ENCODE results near the gene CLPTM1. TPM values are rescaled to one million over a fixed set of nuclear protein-coding genes. Genes with fewer than 3 reads are reported as not detected.
"Not testable (repeated sequence)": the region's sequence is repeated elsewhere in the genome, so short reads cannot be mapped to it uniquely, and the experiment has no call there.

Gene CLPTM1
- total and polyA plus RNA-seq, 2 donors (not counting 3 experiments of a cell fraction or from before 2014, with no cell fraction given): 108 to 176 TPM

GRCh38 chr19:44914433-44915206 is 40.6 kb upstream of the CLPTM1 start, which contains the start of gene APOC1:
APOC1 (plus strand) TSS chr19:44914608; CDS start chr19:44914892, 284 bp downstream.
- Histone ChIP-seq H3K4me3 (replicated peaks in 1 of 3; ENCODE audit: insufficient read depth in 1 of 3, low read depth in 1 of 3, low read length in 3 of 3) (peak within 1 kb of the TSS; percentile 13 to 47 (median 36)), H2AFZ (ENCODE audit: low read depth, low read length) (peak within 1 kb of the TSS; percentile 81), H3K4me2 (ENCODE audit: insufficient read depth, low read length) (peak within 1 kb of the TSS; percentile 50), H3K27ac (ENCODE audit: insufficient read depth, low read depth, low read length) (peak within 1 kb of the TSS; percentile 66), H3K9ac (replicated peaks; ENCODE audit: extremely low read depth, insufficient read depth, low read length) (peak within 1 kb of the TSS; percentile 85)
- FAIRE-seq (peak; percentile 97), DNase-seq (ENCODE audit: low read depth, low spot score) (peak; percentile 93)
- ChIA-PET POLR2A (interaction anchor here (0.7 to 1.0 kb wide), 2 partner anchors 24 to 31 kb away, joined by 3 to 6 read pairs; no protein-coding TSS in a partner anchor), CTCF (interaction anchor here (0.8 to 1.5 kb wide), 4 partner anchors 9 to 38 kb away, joined by 3 to 11 read pairs (median 4); partner anchors contain the start of gene APOE)
- H3K4me1 ChIP-seq (ENCODE audit: control insufficient read depth, extremely low read depth, insufficient read depth, low read length); BruUV-seq (replicated peaks); H3K9me3 ChIP-seq (replicated peaks; ENCODE audit: control insufficient read depth, insufficient read depth, low read length); H4K20me1 ChIP-seq (replicated peaks; ENCODE audit: control insufficient read depth, extremely low read depth, insufficient read depth, low read length); H3K9me1 ChIP-seq (replicated peaks; ENCODE audit: control insufficient read depth, extremely low read depth, insufficient read depth, low read length); H3K36me3 ChIP-seq (ENCODE audit: control insufficient read depth in 2 of 2, extremely low read depth in 1 of 2, insufficient read depth in 2 of 2, low read length in 2 of 2); intact Hi-C loops (cut with micrococcal nuclease); H3K79me2 ChIP-seq (ENCODE audit: control insufficient read depth, insufficient read depth, low read length); H3K27me3 ChIP-seq (ENCODE audit: control insufficient read depth in 2 of 2, insufficient read depth in 2 of 2, low read length in 2 of 2); dilution Hi-C loops (cut with MboI; ENCODE audit: extremely low pct_ligation_motif_present, low sequenced_read_pairs): not testable (repeated sequence)

- Histone ChIP-seq H3K9me1 (replicated peaks; ENCODE audit: control insufficient read depth, extremely low read depth, insufficient read depth, low read length) (no peaks in the 10 kb centered on the region), H4K20me1 (replicated peaks; ENCODE audit: control insufficient read depth, extremely low read depth, insufficient read depth, low read length) (no peaks in the 10 kb centered on the region), H3K27me3 (ENCODE audit: control insufficient read depth in 2 of 2, insufficient read depth in 2 of 2, low read length in 2 of 2) (peaks cover 0 to 2% of the 10 kb centered on the region in 2 experiments), H3K9me3 (replicated peaks; ENCODE audit: control insufficient read depth, insufficient read depth, low read length) (no peaks in the 10 kb centered on the region), H2AFZ (ENCODE audit: low read depth, low read length) (no peak overlapping the region), H3K4me2 (ENCODE audit: insufficient read depth, low read length) (no peak overlapping the region), H3K79me2 (ENCODE audit: control insufficient read depth, insufficient read depth, low read length) (no peaks in the 10 kb centered on the region), H3K27ac (ENCODE audit: insufficient read depth, low read depth, low read length) (no peak overlapping the region), H3K4me1 (ENCODE audit: control insufficient read depth, extremely low read depth, insufficient read depth, low read length) (peaks cover 3% of the 10 kb centered on the region), H3K4me3 (replicated peaks in 1 of 3; ENCODE audit: insufficient read depth in 1 of 3, low read depth in 1 of 3, low read length in 3 of 3) (no peak overlapping the region), H3K9ac (replicated peaks; ENCODE audit: extremely low read depth, insufficient read depth, low read length) (no peak overlapping the region), H3K36me3 (ENCODE audit: control insufficient read depth in 2 of 2, extremely low read depth in 1 of 2, insufficient read depth in 2 of 2, low read length in 2 of 2) (no peaks in the 10 kb centered on the region)
- no TSS peak for BruUV-seq (replicated peaks)
- dilution Hi-C loops (cut with MboI; ENCODE audit: extremely low pct_ligation_motif_present, low sequenced_read_pairs) (no loop called here), intact Hi-C loops (cut with micrococcal nuclease) (no loop called here)
- FAIRE-seq (no peak), DNase-seq (ENCODE audit: low read depth, low spot score) (no peak)
- TF ChIP-seq MYC (IDR thresholded peaks at IDR 0.05; ENCODE audit: low read depth, low read length) (no peak), POLR2AphosphoS5 (IDR thresholded peaks at IDR 0.05; ENCODE audit: insufficient read depth, low read depth, low read length) (no peak), GATA2 (IDR thresholded peaks at IDR 0.05; ENCODE audit: insufficient read depth, insufficient read length, low read depth, low read length) (no peak), CTCF (IDR thresholded peaks at IDR 0.05; ENCODE audit: extremely low read depth in 1 of 2, insufficient read depth in 1 of 2, low read depth in 1 of 2, low read length in 2 of 2) (no peak), EZH2 (IDR thresholded peaks at IDR 0.05; ENCODE audit: borderline replicate concordance, low read depth, low read length, severe bottlenecking) (no peak), POLR2A (IDR thresholded peaks at IDR 0.05; ENCODE audit: low read depth, low read length) (no peak), JUN (IDR thresholded peaks at IDR 0.05; ENCODE audit: borderline replicate concordance, insufficient read depth, insufficient read length, low read depth) (no peak), MAX (IDR thresholded peaks at IDR 0.05; ENCODE audit: insufficient read depth, insufficient read length) (no peak), FOS (IDR thresholded peaks at IDR 0.05; ENCODE audit: borderline replicate concordance, insufficient read depth, low read length) (no peak)
- ChIA-PET CTCF (no interaction called here), POLR2A (no interaction called here)
Observed at GRCh38 chr19:44924243-44924725, 30.9 kb upstream of the CLPTM1 start.

Measured in endothelial cell of umbilical vein (primary cell).